Right renal pelvis (tissue), 4 donors: Measurements from ENCODE around the gene NFATC1. TPM values are rescaled to one million over a fixed set of nuclear protein-coding genes. Genes with fewer than 3 reads are reported as not detected.

ENCODE experiments used
- DNase-seq, 4 donors: peaks; one replicate each; pipeline ENCODE4 v3.0.0-alpha.2; 2013; ENCODE audit warnings: low read depth in 4 of 4, low spot score in 3 of 4, missing footprints in 1 of 4
- polyA plus RNA-seq, 4 donors: library from polyadenylated mRNA; unstranded; fragments of 120-200 nt; gene quantifications; one replicate each; pipeline ENCODE4 v1.2.1, GENCODE V29; 2013; ENCODE audit not compliant: insufficient read length in 4 of 4

NFATC1 gene
- polyA plus RNA-seq, 4 donors = 6.3 to 7.9 (median 6.5) TPM

DNA sequence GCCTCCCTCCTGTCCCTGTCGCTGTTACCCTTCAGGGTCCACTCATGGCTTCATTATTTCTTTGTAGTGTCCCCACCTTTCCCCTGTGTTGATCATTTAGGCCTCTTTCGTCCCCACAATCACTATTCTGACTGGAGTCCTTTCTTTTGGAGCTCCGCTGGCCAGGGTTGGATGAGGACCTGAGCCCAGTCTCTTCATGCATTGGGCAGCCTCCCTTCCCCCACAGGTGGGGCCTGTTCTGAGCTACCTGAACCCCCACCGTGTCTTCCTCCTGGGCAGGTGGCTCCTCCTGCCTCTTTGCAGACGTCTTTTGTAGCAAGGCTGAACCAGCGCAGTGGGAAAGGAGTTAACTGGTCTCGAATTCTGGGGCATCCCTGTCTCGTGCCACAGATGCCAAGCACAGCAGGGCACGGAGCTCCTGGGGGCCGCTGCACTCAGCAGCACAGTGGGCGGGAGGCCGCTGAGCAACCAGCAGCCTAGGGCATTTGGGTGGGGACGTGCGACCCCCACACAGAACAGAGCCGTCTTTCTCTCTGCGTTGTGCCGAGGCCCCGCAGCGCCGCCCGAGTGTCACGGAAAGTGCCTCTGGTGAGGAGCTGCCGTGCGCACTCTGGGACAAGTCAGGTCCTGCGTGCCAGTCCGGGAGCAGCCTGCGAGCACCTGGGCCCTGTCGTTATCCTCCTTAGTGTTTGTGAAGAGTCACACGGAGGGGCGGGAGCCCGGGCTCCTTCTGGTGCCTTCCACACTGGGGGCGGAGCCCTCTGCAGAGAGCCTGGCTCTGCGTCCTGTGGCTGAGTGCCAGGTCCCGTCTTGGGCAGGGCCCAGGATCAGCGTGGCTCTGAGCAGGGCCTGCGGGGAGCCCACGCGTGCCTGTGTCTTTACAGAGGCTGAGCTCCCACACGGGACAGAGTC lies 130.1 kb downstream of the NFATC1 start:
- no peak for DNase-seq

DNA sequence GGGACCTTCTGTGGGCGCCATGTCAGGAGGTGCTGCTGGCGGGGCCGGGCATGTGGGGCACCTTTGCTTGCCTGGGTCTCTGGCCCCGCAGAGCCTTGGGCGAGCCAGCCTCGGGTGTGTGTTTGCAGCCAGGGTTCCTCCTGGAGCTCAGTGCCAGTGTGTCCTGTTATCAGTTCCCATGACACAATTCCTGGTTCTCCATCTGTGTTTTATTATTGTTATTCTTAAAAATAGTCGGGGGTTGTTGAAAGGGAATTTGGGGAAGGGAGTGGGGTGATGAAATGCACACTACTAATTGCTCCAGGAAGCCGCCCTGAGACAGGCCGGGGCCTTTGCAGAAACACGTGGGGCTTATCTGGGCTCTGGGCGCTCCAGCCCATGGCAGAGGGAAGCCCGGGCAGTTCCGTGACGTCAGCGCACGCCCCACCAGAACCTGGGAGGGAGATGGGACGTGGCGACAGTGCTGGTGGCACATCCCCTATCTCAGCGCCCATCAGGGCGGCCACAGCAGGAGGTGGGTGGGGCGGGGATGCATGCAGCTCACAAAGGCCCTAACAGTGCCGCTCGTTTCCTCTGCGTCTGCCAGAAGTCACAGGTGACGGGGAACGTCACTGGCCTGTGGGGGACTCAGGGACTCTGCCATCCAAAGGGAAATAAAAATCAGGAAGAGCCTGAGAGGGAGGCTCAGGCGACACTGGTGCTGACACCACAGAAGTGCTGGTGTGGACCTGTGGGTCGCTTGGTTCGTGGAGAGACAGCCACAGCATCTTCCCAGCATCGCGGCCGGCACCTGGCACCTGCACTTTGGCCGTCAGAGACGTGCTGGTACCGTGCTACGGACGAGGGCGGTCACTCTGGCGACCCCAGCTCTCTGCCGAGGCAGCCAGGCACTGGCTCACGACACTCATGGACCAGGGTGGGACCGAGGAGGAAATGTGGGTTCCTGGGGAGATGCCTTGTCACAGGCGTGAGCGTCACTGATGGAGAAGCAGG lies 131.0 kb downstream of the NFATC1 start:
- no peak for DNase-seq

DNA sequence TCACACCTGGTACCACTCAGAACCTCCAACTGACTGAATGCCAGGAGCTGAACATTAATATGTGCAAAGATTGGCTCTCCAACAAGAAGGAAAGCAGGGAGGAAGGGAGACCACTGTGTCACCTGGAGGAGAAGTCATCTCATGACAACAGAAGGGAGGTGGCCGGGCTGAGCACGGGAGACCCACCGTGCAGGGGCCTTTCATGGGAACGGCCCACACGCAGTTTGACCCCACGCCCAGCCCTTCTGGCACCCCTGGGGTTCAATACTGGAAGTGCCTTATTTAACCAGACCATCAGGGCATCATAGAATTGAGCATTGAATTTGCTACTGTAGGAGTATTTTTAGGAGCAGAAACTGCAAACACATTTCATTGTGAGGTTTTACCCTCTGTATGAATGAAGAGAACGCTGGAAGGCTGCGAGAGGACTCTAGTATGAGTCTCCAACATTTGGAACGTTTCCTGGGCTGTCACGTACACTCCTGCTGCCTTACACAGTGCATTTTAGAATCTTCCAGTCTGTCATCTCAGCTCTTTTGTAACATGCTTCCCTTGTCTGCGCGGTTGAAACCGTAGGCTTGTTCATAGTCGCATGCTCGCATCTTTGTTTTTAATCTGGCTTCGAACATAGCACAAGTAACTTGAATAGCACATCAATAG lies 132.1 kb downstream of the NFATC1 start:
- no peak for DNase-seq

DNA sequence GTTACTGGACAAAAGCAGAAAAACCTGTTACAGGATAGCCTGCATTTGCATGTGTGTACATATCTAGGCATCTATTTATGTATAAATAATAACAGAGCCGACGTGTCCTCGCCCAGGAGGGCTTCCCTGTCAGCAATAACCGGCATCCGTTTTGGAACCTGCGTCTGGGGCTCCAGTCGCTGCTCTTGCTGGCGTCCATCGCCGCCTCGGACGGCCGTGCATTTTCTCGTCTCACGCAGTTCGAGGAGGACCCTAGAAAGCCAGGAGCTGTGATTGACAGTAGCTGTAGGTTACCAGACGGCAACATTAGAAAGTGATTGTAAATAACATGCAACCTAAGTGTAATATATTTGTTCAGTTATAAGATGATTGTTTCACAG lies 132.6 kb downstream of the NFATC1 start:
- DNase-seq = no peak

DNA sequence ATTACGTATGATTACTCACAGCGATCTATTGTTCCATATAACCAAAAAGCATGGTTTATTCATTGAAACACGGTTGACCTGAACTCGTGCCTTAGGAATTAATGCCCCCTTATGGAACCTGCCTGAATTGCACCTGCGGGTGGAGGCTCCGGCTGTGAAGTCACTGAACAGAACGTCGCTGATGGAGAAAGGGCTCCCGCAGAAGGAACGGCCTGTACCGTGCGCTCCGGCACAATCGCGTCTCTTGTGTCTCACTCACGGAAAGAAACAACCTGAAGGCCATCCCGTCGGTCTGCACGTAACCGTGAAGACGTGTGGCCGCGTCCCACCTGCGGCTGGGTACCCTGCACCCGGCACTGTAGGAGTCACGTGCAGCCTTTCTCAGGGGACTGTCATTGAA lies 133.1 kb downstream of the NFATC1 start:
- DNase-seq = peak in 3 of 4 donors; percentile 71 to 75 (median 73)

DNA sequence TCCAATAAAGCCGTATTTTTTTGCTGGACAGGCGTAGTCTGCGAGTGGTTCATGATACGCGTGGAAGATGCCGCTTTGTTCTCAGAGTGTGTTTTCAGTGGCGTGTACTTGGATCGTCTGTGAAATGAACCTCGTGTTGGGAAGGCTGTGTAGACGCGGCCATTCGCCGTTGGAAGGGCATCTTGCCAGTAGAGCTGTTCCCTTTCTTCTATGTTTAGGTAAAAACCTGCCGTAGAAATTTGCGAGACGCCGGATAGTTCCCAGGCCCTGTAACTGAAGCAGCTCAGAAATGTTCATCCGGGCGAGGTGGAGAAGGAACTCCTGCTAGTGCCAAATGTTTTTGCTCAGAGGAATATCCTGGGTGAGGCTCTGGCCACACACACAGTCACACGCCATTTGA lies 133.6 kb downstream of the NFATC1 start:
- no peak for DNase-seq

DNA sequence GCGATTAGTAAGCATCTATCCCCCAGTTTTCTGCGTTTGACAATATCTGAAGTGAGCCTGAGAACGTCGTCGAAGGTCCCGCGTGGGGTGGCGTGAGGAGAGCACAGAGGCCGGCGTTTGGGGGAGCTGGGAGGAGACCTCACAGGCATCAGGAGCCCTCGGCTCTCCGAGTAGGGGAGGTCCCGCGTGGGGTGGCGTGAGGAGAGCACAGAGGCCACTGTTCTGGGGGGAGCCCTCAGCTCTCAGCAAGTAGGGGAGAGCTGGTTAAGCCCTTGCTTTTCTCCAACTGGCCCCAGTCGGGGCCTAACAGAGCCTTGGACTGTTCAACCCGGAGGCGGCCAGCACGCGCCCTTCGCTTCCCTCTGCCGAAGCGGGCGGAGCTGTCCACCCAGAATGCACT lies 134.3 kb downstream of the NFATC1 start:
- DNase-seq = no peak

DNA sequence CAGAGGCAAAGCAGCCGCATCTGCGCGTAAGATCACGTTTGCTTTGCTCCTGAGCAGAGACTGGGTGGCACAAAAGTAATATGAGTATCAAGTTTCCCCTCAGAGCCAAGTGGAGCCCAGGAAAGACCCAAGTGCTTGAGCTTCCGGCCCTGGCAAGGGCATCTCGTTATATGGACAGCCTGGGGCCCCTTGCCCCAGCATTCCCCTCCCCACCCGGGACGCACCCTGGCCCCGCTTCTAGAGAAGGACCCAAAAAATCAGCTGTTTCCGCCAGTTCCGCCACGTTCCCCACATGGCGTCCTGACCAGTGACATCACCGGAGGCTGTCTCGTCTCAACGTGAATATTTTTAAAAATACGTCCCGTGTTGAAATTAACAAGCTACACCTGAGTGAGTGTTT lies 135.1 kb downstream of the NFATC1 start:
- no peak for DNase-seq

DNA sequence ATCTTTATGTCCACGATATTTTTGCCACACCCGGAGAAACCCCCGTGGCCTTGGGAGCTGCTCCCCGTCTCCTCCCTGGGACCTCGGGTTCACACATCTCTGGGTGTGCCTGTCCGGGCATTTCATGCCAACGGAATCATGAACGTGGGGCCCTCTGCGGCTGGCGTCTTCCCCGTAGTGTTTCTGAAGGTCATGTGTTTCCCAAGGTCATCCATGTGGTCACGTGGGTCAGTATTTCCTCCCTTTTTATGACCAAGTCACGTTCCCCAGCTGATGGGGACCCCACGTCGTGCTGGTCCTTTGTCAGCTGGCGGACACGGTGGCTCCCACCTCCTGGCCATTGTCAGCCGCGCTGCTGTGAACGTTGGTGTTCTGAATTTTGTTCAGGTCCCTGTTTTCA lies 135.7 kb downstream of the NFATC1 start:
- DNase-seq = no peak

DNA sequence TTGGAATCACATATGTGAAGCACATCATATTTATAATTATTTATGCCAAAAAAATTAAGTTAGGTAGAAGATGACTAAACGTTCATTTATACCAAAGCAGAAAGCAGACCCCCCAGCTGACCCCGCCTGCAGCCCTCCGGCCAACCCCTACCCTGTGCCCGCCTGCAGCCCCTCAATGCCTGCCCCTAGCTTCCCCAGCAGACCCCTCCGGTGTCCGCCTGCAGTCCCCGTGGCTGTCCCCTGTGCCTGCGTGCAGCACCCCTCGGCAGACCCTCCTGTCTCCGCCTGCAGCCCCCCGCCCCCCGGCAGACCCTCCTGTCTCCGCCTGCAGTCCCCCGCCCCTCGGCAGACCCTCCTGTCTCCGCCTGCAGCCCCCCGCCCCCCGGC lies 136.2 kb downstream of the NFATC1 start:
- no peak for DNase-seq

DNA sequence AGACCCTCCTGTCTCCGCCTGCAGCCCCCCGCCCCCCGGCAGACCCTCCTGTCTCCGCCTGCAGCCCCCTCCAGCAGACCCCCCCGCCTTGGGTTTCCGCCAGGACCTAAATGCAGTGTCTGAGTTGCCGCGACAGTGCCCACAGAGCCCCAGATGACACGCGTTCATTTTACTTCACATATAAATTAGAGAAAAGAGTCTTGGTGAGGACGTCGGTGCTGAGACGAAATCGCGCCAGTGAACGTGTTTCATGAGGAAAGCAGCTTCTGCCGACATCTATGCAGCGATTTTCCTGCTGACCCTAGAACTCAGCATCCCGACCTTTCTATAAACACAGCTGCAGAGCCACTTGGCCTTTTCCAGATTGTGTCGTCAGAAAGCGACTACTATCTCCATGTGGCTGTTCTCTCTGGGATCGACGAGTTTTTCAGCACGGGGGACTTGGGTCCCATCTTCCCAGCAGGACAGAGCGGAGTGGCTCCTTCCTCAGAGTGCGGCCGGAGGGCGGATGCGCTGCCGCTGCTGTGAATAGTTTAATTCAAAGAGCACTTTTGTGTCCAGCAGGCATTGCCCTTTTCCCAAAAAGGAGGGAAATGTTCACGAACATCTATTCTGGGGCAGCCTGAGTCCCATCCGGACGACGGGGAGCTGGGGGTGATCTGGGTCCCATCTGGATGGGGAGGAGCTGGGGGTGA lies 136.7 kb downstream of the NFATC1 start:
- DNase-seq = no peak

DNA sequence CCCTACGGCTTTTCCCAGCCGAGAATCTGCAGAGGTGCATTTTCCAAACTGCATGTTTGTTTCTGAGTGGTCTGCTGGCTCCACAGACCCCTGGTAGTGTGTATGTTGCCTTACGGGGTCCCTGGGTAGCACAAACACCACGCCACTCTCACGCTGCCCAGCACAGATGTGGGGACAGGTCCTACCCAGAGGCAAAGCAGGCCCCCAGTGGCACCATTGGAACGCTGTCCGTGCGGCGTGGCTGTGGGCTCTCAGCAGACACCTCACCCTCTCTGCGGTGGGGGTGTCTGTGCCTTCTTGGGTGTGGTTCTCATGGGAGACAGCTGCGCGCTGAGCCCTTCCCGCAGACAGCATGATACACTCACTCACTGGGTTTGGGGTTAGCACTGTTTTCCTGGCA lies 137.4 kb downstream of the NFATC1 start:
- no peak for DNase-seq

DNA sequence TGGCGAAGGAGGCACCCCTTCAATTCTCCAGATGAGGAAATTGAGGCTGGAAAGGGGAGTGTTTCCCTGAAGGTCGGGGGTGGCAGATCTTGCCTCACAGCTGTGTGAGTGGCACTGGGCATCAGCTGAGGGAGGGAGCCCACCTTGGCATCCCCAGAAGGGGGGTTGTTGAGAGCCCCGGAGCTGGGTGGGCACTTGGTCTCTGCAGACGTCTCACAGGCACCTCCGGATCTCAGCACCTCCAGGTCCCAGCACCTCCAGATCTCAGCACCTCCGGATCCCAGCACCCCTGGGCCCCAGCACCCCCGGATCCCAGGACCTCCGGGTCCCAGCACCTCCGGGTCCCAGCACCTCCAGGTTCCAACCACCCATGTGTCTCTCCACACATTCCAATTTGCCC lies 137.9 kb downstream of the NFATC1 start:
- DNase-seq = no peak

DNA sequence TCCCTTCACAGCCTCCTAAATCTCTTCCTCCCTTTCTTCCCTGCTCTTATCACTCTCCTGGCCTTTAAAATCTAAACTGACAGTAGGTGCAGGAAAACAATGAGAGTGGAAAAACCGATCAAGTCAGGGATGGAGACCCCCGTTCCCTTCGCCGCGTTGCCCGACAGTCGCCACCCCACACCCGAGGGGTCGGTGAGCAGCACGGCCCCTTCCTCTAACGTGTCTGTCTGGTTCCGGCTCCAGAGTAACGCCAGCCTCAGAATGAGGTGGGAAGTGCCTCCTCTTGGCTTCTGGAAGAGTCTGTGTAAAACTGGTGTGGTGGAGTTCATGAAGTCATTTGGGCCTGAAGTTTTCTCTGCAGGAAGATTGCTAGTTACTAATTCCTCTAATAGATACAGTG lies 138.6 kb downstream of the NFATC1 start:
- no peak for DNase-seq

DNA sequence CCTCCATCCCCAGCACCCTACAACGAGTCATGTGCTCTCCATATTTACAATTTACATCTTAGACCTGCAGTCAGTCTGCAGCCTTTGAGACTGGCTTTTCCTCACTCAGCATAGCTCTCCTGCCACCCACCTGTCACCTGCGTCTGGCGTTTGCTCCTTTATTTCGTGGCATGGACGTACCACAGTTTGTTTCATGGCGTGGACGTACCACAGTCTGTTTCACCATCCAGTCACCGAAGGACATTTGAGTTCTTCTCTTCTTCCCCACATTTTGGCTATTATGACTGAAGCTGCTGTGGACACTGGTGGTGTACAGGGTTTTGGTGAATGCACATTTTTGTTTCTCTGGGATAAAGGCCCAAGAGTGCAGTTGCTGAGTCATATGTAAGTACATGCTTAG lies 142.0 kb downstream of the NFATC1 start:
- DNase-seq = no peak

DNA sequence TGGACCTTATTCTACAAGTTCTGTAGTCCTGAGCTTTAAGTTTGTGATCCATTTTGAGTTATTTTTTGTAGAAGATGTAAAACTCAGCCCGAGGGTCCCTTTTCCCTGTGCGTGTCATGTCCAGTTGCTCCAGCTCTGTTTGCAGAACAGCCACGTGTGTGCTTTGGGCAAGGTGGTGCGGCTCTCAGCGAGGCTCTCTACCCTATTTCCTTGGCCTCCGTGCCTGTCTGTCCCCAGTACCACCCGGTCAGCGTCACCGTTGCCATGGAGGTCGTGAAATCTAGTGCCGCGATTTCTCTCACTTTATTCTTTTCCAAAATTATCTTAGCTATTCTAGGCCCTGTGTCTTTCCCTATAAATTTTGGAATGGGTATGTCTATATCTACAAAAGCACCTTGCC lies 142.9 kb downstream of the NFATC1 start:
- DNase-seq = no peak

DNA sequence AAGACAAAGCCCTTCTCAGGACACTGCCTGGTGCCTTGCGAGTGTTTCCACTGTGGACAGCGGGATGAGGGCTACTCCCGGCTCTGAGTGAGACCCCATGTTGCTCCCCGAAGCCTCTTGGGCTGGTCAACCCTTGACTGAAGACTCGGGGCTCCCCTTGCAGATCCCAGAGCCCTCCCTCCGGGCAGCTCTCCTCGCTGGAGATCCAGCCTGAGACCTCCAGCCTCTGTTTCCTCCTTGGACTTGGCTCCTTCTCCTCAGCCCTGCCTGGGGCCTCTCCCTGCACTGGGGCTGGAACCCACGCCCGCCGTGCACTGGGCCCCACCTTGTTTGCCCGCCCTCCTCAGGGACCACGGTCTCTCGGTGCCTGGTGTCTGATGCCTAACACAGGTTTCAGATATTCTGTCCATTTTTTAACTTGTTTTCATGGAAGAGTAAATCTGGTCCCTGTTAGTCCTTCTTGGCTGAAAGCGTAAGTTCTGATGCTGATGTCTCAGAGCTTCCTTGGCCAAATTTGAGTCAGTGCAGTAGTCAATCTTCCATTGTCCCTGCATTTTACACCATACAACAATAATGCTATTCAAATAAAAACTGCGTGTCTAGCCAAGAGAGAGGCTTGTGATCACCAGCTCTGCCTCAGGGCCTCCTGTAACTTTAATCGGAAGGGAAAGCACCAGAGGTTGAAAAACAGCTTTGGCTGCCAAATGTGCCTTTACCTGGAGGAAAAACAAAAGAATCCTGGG lies 144.6 kb downstream of the NFATC1 start:
- no peak for DNase-seq

DNA sequence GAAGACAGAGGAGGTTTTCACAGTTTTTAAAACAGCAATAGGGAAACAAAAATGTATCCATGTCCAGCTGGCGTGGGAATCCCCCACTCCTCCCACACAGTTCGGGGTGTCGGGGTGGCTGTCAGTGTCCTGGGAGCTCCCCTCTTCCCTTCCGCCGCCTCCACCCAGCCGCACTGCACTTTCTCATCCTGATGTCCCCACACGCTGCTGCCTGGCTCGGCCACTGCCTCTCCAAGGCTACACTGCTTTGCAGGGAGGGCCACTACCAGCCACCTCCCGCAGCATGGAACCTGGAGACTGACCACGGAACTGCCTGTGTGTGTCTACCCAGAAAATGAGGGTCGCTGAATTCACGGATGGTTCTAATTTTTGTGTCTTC lies 145.2 kb downstream of the NFATC1 start:
- no peak for DNase-seq

DNA sequence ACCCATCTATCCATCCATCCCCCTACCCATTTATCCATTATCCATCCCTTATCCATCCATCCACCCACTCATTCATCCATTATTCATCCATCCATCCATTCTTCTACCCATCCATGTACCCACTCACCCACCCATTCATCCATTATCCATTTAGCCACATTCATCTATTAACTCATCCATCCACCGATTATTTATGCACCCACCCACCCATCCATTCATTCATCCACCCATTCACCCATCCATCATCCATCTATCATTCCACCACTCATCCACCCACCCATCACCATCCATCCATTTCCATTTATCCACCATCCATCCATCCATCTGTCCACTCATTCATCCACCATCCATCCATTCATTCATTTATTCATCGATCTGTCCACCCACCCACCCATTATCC lies 146.5 kb downstream of the NFATC1 start:
- no peak for DNase-seq
